HFF-Myc (cell line): Measurements from ENCODE around the gene TNNC2.

Source experiments
- DNase-seq: peaks from one replicate; pipeline ENCODE4 v3.0.0-alpha.2; 2011; ENCODE audit warnings: low read depth; ENCODE audit errors: extremely low read depth
- H3K4me3 ChIP-seq: replicated peaks from 2 replicates; pipeline ENCODE4 v1.5.1; 2011; ENCODE audit warnings: low read depth, mild to moderate bottlenecking, control low read depth, low read length
- CTCF ChIP-seq: IDR thresholded peaks from 2 replicates; pipeline ENCODE4 v1.5.1; 2012; ENCODE audit warnings: mild to moderate bottlenecking, low read depth, low read length, control low read depth; ENCODE audit errors: missing control alignments

The TNNC2 gene

GRCh38 chr20:45866454-45866853 lies 39.3 kb upstream of the TNNC2 start:
- TF ChIP-seq CTCF, result no peak
- no peak overlapping the region for H3K4me3 ChIP-seq
- DNase-seq, result no peak

DNA sequence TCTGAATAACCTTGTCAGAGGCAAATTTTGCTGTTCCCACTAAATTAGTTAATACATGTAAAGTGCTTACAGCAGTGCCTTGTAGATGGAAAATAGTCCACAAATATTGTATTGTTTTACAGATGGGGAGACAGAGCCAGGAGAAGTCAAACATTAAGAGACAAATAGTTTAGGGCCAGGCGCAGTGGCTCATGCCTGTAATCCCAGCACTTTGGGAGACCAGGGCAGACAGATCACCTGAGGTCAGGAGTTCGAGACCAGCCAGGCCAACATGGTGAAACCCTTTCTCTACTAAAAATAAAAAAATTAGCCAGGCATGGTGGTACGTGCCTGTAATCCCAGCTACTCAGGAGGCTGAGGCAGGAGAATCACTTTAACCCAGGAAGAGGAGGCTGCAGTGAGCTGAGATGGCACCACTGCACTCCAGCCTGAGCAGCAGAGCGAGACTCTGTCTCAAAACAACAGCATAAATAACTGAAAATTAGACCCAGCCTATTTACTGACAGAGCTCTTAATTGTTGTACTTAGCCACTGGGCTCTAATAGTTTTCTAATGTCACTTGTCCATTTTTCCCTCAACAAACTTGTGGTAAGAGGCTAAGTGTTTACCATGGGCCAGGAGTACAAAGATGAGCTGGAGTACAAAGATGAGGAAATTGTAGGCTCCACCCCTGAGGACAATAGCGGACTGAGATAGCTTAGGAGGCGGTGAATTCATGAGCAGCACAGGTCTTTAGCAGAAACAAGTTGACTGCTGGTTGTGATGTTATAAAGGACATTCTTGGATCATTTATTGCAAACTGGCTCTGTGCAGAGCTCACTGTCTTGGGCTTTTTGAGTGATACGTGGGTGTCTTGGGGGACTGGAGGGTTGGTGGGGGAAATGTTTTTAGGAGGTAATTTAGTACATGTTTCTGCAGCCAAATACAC lies 36.7 kb upstream of the TNNC2 start:
- H3K4me3 ChIP-seq, result no peak overlapping the region
- DNase-seq, result no peak
- TF ChIP-seq CTCF, result no peak

DNA sequence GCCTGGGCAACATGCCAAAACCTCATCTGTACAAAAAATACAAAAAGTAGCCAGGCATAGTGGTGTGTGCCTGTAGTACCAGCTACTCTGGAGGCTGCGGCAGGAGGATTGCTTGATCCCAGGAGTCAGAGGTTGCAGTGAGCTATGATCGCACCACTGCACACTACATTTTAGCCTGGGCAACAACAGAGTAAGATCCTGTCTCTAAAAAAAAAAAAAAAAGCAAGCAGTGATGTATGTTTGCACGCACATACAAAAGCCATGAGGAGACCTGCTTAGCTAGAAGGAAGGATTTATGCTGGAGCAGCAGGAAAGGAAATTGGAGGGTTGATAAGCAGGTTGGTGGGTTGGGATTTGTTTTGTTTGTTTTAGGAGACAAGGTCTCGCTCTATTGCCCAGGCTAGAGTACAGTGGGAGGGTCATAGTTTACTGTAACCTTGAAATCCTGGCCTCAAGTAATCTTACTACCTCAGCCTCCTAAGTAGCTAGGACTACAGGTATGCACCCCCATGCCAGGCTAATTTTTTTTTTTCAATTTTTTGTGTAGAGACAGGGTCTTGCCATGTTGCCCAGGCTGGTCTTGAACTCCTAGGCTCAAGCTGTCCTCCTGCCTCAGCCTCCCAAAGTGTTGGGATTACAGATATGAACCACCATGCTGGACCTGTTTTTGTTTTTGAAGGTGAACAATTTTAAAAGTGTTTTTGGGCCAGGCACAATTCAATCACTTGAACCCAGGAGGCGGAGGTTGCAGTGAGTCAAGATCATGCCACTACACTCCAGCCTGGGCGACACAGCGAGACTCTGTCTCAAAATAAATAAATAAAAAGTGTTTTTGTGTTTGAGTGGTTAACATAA lies 34.3 kb upstream of the TNNC2 start:
- TF ChIP-seq CTCF, result no peak
- DNase-seq, result no peak
- no peak overlapping the region for H3K4me3 ChIP-seq

DNA sequence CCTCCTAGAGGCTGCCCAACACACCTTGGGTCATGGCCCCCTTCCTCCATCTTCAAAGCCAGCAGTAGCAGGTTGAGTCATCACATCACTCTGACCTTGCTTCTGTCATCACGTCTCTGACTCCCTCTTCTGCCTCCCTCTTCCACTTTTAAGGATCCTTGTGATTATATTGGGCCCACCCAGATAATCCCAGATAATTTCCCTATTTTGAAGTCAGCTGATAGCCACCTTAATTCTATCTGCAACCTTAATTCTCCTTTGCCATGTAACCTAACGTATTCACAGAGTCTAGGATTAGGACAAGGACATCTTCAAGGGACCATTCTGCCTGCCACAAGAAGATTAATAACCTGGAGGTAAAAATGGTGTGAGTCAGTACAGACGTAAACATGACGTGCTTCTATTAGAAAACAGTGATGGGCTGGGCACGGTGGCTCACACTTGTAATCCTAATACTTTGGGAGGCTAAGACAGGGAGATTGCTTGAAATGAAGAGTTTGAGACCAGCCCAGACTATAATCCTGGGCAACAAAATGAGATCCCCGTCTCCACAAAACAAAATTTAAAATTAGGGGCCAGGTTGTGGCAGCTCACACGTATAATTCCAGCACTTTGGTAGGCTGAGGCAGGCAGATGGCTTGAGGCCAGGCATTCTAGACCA lies 33.6 kb upstream of the TNNC2 start:
- no peak for DNase-seq
- TF ChIP-seq CTCF, result no peak
- no peak overlapping the region for H3K4me3 ChIP-seq

DNA sequence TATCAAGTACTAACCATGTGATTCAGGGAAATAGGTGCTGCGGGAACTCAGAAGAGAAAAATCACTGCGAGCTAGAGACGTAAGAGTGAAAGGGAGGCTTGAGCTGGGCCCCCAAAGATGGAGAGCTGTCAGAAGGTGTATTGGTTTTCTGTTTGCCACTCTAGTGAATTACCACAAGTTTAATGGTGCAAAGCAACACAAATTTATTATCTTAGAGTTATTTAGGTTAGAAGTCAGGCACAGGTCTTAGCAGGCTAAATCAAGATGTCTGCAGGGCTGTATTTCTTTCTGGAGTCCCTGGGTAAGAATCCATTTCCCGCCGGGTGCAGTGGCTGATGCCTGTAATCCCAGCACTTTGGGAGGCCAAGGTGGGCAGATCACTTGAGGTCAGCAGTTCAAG lies 32.8 kb upstream of the TNNC2 start:
- DNase-seq, result no peak
- no peak for TF ChIP-seq CTCF
- H3K4me3 ChIP-seq, result no peak overlapping the region

- peak overlapping the region; percentile 85 for H3K4me3 ChIP-seq
- no peak for DNase-seq
Observed at GRCh38 chr20:45857882-45858216, 30.7 kb upstream of the TNNC2 start.

More at GRCh38 chr20:45857882-45858216, 30.7 kb upstream of the TNNC2 start:
- TF ChIP-seq CTCF, result no peak
